ENCODE results near the gene UCP2. TPM values are rescaled to one million over a fixed set of nuclear protein-coding genes. Genes with fewer than 3 reads are reported as not detected.

Gene UCP2
- total and polyA plus RNA-seq, 8 donors: 4.6 to 19.4 (median 12.7) TPM

GRCh38 chr11:73975479-73975757 lies 7.2 kb downstream of the UCP2 start:
- intact Hi-C loops (cut with DNase I): no loop called here
- 83 to 84% methylated on average over 6 of the region's 6 CpGs for WGBS, 2 donors
- ATAC-seq (no peak), DNase-seq (peak in 1 of 6 donors; percentile 42), FAIRE-seq (no peak)
- Histone ChIP-seq H3K27me3 (no peaks in the 10 kb centered on the region), H3K36me3 (no peaks in the 10 kb centered on the region), H3K27ac (no peak overlapping the region), H3K9me3 (no peaks in the 10 kb centered on the region), H3K4me3 (no peak overlapping the region), H3K4me1 (peaks cover 0 to 7% (median 6%) of the 10 kb centered on the region in 3 donors)
- no peak for TF ChIP-seq CTCF (IDR thresholded peaks at IDR 0.05)

GRCh38 chr11:73974604-73975478 lies 7.8 kb downstream of the UCP2 start:
- 95 to 96% methylated on average over 13 of the region's 13 CpGs for WGBS, 2 donors
- H3K9me3 ChIP-seq: no peaks in the 10 kb centered on the region
- H3K27ac ChIP-seq: no peak overlapping the region
- intact Hi-C loops (cut with DNase I): no loop called here
- no peak for TF ChIP-seq CTCF (IDR thresholded peaks at IDR 0.05)
- H3K27me3 ChIP-seq: no peaks in the 10 kb centered on the region
- FAIRE-seq: no peak
- DNase-seq: peak in 1 of 6 donors; percentile 8
- ATAC-seq: no peak
- H3K36me3 ChIP-seq: no peaks in the 10 kb centered on the region
- H3K4me1 ChIP-seq: peaks cover 0 to under 1% (median under 1%) of the 10 kb centered on the region in 3 donors
- no peak overlapping the region for H3K4me3 ChIP-seq

- Histone ChIP-seq H3K4me3 (no peak overlapping the region), H3K27ac (no peak overlapping the region), H3K27me3 (no peaks in the 10 kb centered on the region), H3K4me1 (no peaks in the 10 kb centered on the region), H3K9me3 (no peaks in the 10 kb centered on the region), H3K36me3 (no peaks in the 10 kb centered on the region)
- TF ChIP-seq CTCF (IDR thresholded peaks at IDR 0.05): no peak
- peak in 1 of 4 donors; percentile 10 for ATAC-seq
- intact Hi-C loops (cut with DNase I): no loop called here
- WGBS, 2 donors: 85% methylated on average over 10 to 11 of the region's 11 CpGs
- DNase-seq: peak in 1 of 6 donors; percentile 34
- FAIRE-seq: no peak
Observed at GRCh38 chr11:73972620-73973449, 9.8 kb downstream of the UCP2 start.

- 75 to 88% methylated on average over 1 of the region's 1 CpG for WGBS, 2 donors
- no peak for ATAC-seq
- Histone ChIP-seq H3K9me3 (no peaks in the 10 kb centered on the region), H3K27ac (no peak overlapping the region), H3K36me3 (no peaks in the 10 kb centered on the region), H3K4me3 (no peak overlapping the region), H3K27me3 (no peaks in the 10 kb centered on the region), H3K4me1 (no peaks in the 10 kb centered on the region)
- peak in 1 of 6 donors; percentile 5 for DNase-seq
- no peak for TF ChIP-seq CTCF (IDR thresholded peaks at IDR 0.05)
- FAIRE-seq: no peak
- intact Hi-C loops (cut with DNase I): no loop called here
Observed at GRCh38 chr11:73972187-73972586, 10.5 kb downstream of the UCP2 start.

All from pancreas (tissue), 10 donors.